GM12875 (cell line): ENCODE data around the gene PTPRZ1.

Experiments
- H3K4me3 ChIP-seq: one replicate; pipeline ENCODE4 v1.5.1; 2011; ENCODE audit warnings: low read depth, low read length, control low read depth
- TF ChIP-seq, protein P1 (sequence below): IDR thresholded peaks from 2 replicates; pipeline ENCODE4 v1.5.1; 2011; ENCODE audit warnings: low read depth, mild to moderate bottlenecking, control low read depth, inconsistent platforms, low read length, moderate library complexity, borderline replicate concordance; ENCODE audit not compliant: insufficient read depth

The PTPRZ1 gene

DNA sequence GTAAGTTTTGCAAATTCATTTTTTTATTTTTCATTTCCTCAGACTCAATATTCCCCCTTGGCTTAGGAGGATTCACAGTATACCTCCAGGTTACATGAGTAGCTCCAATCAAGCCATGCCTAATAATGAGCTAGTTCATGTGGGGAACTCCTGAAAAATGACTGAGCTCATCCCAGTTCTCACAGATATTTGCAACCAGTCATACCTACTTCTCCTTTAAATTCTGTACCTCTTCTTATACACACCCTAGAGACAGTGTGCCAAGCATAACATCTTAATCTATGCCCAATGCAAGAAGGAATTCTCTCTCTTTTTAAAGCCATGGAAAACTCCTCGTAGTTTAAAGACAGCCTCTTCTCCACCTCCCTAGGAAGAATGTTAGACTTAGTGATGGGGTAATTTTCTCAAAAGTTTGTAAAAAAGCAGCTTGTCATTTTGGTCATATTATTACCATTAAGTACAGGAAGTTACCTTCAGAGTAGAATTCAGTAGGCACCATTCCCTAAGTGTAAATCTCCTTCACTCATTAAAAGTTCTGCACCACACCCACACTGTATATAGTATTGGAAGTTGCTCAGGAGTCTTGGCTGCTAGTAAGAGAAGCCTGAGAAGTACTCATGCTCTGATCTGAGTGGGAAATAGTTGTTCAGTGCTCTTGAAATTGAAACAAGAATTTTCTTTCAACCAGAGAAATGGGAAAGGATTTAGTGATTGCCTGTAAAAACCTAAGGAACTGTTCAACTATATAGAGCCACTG lies 72.7 kb downstream of the PTPRZ1 start:
- TF ChIP-seq, protein P1, sequence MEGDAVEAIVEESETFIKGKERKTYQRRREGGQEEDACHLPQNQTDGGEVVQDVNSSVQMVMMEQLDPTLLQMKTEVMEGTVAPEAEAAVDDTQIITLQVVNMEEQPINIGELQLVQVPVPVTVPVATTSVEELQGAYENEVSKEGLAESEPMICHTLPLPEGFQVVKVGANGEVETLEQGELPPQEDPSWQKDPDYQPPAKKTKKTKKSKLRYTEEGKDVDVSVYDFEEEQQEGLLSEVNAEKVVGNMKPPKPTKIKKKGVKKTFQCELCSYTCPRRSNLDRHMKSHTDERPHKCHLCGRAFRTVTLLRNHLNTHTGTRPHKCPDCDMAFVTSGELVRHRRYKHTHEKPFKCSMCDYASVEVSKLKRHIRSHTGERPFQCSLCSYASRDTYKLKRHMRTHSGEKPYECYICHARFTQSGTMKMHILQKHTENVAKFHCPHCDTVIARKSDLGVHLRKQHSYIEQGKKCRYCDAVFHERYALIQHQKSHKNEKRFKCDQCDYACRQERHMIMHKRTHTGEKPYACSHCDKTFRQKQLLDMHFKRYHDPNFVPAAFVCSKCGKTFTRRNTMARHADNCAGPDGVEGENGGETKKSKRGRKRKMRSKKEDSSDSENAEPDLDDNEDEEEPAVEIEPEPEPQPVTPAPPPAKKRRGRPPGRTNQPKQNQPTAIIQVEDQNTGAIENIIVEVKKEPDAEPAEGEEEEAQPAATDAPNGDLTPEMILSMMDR, result no peak

DNA sequence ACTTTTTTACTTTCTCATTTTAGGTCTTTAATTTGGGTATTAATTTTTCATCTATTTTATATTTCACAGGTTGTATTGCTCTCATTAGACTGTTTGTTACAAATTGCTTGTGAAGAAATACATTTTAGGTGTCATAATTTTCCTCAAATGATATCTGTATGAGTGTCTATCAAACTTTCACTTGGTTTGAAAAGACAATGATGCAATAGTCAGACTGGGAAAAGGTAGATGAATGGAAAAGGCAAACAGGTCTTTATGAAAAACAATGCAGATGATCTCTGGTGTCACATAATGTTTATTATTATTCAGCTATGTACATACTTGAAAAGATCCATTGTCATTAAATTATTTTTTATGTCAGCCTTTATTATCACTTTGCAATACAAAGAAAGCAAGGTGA lies 80.2 kb downstream of the PTPRZ1 start:
- no peak overlapping the region for H3K4me3 ChIP-seq
- TF ChIP-seq, protein P1, result no peak

More for the DNA sequence above, 72.7 kb downstream of the PTPRZ1 start:
- no peak overlapping the region for H3K4me3 ChIP-seq

DNA sequence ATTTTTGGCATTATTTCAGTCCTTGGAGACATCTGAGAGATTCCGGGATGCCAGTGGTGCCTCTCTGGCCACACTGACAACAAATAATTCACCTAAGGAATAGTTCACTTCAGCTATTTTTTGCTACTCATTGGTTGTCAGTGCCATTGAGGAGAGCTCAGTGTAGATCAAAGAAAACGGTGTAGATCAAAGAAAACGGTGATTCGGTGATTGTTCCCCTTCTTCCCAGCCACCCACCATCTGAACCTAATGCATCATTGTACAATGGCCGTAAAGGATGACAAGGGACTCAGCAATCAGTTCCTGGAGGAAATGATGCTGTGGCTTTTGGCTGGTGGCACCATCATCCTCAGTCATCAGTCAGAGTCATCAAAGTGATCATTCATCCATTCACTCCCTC lies 80.6 kb downstream of the PTPRZ1 start:
- no peak overlapping the region for H3K4me3 ChIP-seq
- TF ChIP-seq, protein P1, result no peak

DNA sequence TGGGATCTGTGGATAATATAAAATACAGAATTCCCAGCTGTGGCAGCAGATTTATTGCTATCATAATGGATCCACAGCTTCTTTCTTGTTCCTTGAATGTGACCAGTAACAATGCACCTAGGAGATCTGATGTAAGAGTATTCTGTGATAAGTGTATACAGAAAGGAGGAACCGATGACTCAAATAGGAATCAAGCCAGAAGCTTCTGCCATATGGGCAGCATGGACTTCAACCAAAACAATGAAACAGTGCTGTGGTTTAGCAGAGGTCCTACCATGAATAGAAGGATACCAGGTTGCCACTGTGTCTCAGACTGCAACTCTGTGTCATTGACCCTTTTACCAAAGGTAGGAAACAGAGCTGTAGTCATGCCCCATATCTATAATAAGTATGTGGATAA lies 81.8 kb downstream of the PTPRZ1 start:
- TF ChIP-seq, protein P1, result no peak
- H3K4me3 ChIP-seq, result no peak overlapping the region

DNA sequence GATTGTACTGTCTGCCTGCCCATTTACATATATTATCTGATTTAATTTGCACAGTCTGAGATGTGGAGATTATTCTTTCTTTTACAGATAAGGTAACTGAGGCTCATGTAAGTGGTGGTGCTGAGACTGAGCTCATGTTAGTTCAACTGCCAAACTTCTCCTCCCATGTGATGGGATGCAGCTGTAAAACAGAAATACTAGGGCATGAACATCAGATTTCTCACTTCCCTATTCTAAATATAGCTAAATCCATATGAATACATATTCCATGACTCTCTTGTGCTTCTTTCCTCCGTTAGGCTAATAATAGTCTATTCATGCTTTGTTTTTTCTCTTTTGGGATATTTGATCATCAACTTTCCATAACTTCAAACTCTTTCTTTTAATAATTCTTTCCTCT lies 84.7 kb downstream of the PTPRZ1 start:
- TF ChIP-seq, protein P1, result no peak
- no peak overlapping the region for H3K4me3 ChIP-seq

DNA sequence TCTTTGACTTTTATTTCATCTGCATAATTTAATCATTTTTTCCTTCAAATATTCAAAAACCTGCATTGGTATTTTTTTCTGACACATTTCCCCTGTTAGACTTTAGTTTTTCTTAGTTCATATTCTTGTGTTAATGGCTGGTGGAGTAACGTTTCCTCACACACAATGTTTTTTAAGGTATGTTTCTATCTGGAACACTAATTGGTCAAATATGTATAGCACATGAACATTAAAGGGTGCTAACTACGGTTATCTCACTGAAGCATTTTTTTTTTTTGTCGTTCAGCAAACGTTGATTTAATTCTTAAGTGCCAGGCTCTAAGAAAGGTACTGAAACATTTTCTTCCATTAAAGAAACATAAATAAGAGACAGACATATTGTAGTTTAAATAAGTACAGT lies 87.7 kb downstream of the PTPRZ1 start:
- TF ChIP-seq, protein P1, result no peak
- H3K4me3 ChIP-seq, result no peak overlapping the region
